ENCODE measurements around the gene CADM1.

Gene CADM1

DNA sequence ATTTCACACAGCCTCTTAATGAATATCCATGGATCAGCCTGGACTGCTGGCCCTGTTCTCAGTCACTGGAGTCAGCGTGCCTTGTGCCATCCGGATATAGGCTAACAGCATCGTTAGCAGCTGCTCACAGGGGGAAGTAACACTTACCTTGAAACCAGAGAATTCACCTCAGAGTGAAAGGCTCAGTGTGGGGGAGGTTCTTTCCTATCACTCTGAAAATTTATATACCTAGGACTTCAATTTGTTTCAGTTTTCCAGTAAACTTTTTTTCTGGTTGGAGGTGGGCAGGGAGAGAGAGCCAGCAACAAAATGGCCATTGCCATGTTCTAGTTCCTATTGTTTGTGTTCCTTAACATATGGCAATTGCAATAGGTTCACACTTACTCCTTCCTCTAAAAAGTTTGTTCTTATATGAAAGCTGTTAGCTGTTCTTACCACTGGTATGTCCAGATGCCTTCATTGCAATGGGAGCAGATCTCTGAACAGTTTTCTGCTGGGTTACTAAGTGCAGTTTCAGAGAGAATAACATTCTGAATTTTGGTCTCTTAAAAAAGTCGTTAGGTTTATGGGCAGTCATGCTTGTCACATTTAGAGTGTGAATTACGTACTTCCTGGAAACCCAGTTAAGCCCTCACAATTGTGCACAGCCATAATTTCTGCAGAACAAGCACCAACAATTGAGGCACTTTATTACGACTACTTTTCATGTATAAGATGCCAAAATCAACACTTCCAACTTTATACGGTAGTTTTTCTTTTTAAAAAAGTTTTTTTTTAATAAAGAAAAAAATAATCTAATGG lies 247.6 kb downstream of the CADM1 start:
- Histone ChIP-seq H3K4me1 (ENCODE audit: insufficient read depth, low read length) (peaks cover 27% of the 10 kb centered on the region), H3K9me3 (ENCODE audit: insufficient read depth, low read depth, low read length) (no peaks in the 10 kb centered on the region), H3K36me3 (ENCODE audit: insufficient read depth, low read length) (no peaks in the 10 kb centered on the region), H3K27ac (ENCODE audit: low read depth, low read length) (no peak overlapping the region), H3K27me3 (ENCODE audit: insufficient read depth, low read length) (no peaks in the 10 kb centered on the region), H3K9ac (ENCODE audit: low read depth, low read length) (no peak overlapping the region), H3K4me3 (ENCODE audit: low read length) (no peak overlapping the region)
- WGBS = 55% methylated on average over 6 of the region's 7 CpGs

DNA sequence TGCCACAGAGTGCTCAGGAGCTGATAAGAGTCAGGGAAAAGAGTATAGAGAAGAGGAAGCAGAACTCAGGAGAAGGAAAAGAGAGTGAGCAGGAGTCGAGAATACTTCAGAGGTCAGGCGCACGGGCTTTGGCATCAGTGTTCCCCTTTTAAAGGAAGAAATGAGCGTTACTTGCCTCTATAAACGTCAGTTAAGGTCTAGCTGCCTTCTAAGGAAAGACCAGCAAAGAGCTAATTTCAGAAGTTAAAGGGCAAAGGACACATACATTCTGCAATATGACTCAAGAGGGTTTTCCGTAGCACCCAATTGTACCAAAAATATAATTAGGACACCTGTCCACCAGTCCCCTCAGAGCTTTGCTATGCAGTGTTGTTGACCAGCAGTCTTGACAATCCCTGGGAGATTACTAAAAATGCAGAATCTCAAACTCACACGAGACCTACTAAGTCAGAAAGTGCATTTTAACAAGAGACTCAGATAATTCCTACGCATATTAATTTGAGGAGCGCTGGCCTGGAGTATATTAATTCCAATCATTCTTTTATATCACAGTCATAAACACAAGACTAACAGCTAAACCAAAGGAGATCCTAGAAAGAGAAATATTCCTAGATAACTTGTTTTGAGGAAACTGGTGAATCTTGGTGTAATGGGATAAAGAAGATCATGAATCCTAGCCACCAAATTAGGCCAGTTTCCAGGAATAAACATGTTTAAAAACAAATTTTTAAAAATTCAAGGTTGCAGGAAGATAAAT lies 249.0 kb downstream of the CADM1 start:
- Histone ChIP-seq H3K36me3 (ENCODE audit: insufficient read depth, low read length) (no peaks in the 10 kb centered on the region), H3K27ac (ENCODE audit: low read depth, low read length) (no peak overlapping the region), H3K4me3 (ENCODE audit: low read length) (no peak overlapping the region), H3K27me3 (ENCODE audit: insufficient read depth, low read length) (no peaks in the 10 kb centered on the region), H3K9me3 (ENCODE audit: insufficient read depth, low read depth, low read length) (no peaks in the 10 kb centered on the region), H3K9ac (ENCODE audit: low read depth, low read length) (no peak overlapping the region), H3K4me1 (ENCODE audit: insufficient read depth, low read length) (peaks cover 27% of the 10 kb centered on the region)
- WGBS = 81% methylated on average over 9 of the region's 9 CpGs

DNA sequence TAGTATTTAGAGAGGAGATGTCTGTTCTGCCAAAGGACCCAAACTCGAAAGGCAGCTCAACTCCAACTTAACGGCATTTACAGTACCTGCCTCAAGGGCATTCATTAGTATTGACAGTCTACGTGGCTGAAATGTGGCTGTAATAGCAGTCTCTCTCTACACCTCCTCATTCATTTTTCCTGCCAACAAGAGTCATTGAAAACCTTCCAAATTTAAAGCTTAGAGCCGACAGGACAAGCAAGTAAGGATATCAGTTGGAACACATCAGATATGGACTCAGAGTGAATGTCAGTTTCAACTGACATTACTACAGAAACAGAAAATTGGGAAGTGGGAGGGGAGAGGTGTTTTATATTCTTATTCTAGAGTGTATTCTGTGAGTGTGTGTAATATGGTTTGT lies 253.1 kb downstream of the CADM1 start:
- Histone ChIP-seq H3K36me3 (ENCODE audit: insufficient read depth, low read length) (no peaks in the 10 kb centered on the region), H3K27me3 (ENCODE audit: insufficient read depth, low read length) (no peaks in the 10 kb centered on the region), H3K9me3 (ENCODE audit: insufficient read depth, low read depth, low read length) (no peaks in the 10 kb centered on the region), H3K4me3 (ENCODE audit: low read length) (no peak overlapping the region), H3K27ac (ENCODE audit: low read depth, low read length) (no peak overlapping the region), H3K4me1 (ENCODE audit: insufficient read depth, low read length) (0 out of 2 replicates have a peak, but pooled peaks cover 7% of the 10 kb centered on the region), H3K9ac (ENCODE audit: low read depth, low read length) (no peak overlapping the region)
- WGBS = 90% methylated on average over 4 of the region's 4 CpGs

GRCh38 chr11:115249061-115249578 lies 255.1 kb downstream of the CADM1 start:
- no peaks in the 10 kb centered on the region for H3K36me3 ChIP-seq (ENCODE audit: insufficient read depth, low read length)
- no peak overlapping the region for H3K27ac ChIP-seq (ENCODE audit: low read depth, low read length)
- no peaks in the 10 kb centered on the region for H3K27me3 ChIP-seq (ENCODE audit: insufficient read depth, low read length)
- no peak overlapping the region for H3K4me3 ChIP-seq (ENCODE audit: low read length)
- no peaks in the 10 kb centered on the region for H3K4me1 ChIP-seq (ENCODE audit: insufficient read depth, low read length)
- H3K9ac ChIP-seq (ENCODE audit: low read depth, low read length) = no peak overlapping the region
- WGBS = 93% methylated on average over 3 of the region's 4 CpGs
- no peaks in the 10 kb centered on the region for H3K9me3 ChIP-seq (ENCODE audit: insufficient read depth, low read depth, low read length)

DNA sequence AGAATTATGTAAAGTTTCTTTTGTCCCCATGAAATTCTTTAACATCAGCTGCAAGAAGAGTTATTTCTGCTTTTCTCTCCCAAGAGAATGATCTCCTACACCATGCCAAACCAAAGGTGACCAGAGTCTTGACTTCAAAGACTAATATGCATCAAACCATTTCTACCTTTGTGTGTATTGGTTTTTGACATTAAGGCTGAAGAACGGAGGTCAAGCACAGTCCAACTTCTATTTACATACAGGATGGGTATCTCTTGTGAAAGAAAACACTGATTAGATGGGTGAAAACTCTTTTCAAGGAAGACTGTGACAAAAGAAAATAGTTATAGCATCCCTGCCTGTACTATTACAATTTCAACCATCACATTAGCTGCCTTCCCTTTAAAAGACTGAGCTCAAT lies 256.3 kb downstream of the CADM1 start:
- no peak overlapping the region for H3K4me3 ChIP-seq (ENCODE audit: low read length)
- no peaks in the 10 kb centered on the region for H3K4me1 ChIP-seq (ENCODE audit: insufficient read depth, low read length)
- no peaks in the 10 kb centered on the region for H3K27me3 ChIP-seq (ENCODE audit: insufficient read depth, low read length)
- no peak overlapping the region for H3K9ac ChIP-seq (ENCODE audit: low read depth, low read length)
- no peaks in the 10 kb centered on the region for H3K9me3 ChIP-seq (ENCODE audit: insufficient read depth, low read depth, low read length)
- no peak overlapping the region for H3K27ac ChIP-seq (ENCODE audit: low read depth, low read length)
- WGBS = no CpG with 5 or more reads among the region's 1 CpG
- no peaks in the 10 kb centered on the region for H3K36me3 ChIP-seq (ENCODE audit: insufficient read depth, low read length)

GRCh38 chr11:115247361-115247760 lies 256.9 kb downstream of the CADM1 start:
- Histone ChIP-seq H3K27me3 (ENCODE audit: insufficient read depth, low read length) (no peaks in the 10 kb centered on the region), H3K9me3 (ENCODE audit: insufficient read depth, low read depth, low read length) (no peaks in the 10 kb centered on the region), H3K9ac (ENCODE audit: low read depth, low read length) (no peak overlapping the region), H3K36me3 (ENCODE audit: insufficient read depth, low read length) (no peaks in the 10 kb centered on the region), H3K4me3 (ENCODE audit: low read length) (no peak overlapping the region), H3K27ac (ENCODE audit: low read depth, low read length) (no peak overlapping the region), H3K4me1 (ENCODE audit: insufficient read depth, low read length) (no peaks in the 10 kb centered on the region; the same call in 1 of the 2 replicates)

- no peaks in the 10 kb centered on the region for H3K36me3 ChIP-seq (ENCODE audit: insufficient read depth, low read length)
- H3K4me1 ChIP-seq (ENCODE audit: insufficient read depth, low read length) = no peaks in the 10 kb centered on the region; the same call in 1 of the 2 replicates
- no peaks in the 10 kb centered on the region for H3K9me3 ChIP-seq (ENCODE audit: insufficient read depth, low read depth, low read length)
- WGBS = 89% methylated on average over 7 of the region's 7 CpGs
- no peaks in the 10 kb centered on the region for H3K27me3 ChIP-seq (ENCODE audit: insufficient read depth, low read length)
- no peak overlapping the region for H3K9ac ChIP-seq (ENCODE audit: low read depth, low read length)
- no peak overlapping the region for H3K4me3 ChIP-seq (ENCODE audit: low read length)
- H3K27ac ChIP-seq (ENCODE audit: low read depth, low read length) = no peak overlapping the region
Observed at GRCh38 chr11:115244758-115245157, 259.5 kb downstream of the CADM1 start.

DNA sequence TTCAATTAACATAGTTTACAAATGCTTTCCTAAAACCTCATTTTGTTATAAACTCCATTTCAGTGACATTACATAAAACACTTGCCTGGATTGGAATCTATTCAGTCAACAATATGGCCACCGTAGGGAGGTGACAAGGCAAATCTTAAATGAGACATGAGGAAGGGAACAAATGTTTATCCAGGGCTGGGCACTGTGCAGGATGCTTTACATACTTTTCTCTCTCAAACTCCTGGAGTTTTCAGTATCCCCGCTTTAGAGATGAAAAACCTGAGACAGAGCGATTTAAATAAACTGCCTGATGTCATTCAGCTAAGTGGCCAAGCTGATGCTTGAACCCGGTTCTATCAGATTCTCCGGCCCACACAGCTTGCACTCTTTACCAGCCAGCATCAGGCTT lies 259.9 kb downstream of the CADM1 start:
- 96% methylated on average over 5 of the region's 5 CpGs for WGBS
- H3K9me3 ChIP-seq (ENCODE audit: insufficient read depth, low read depth, low read length) = no peaks in the 10 kb centered on the region
- no peak overlapping the region for H3K4me3 ChIP-seq (ENCODE audit: low read length)
- no peak overlapping the region for H3K27ac ChIP-seq (ENCODE audit: low read depth, low read length)
- no peaks in the 10 kb centered on the region; the same call in 1 of the 2 replicates for H3K4me1 ChIP-seq (ENCODE audit: insufficient read depth, low read length)
- no peak overlapping the region for H3K9ac ChIP-seq (ENCODE audit: low read depth, low read length)
- H3K36me3 ChIP-seq (ENCODE audit: insufficient read depth, low read length) = no peaks in the 10 kb centered on the region
- no peaks in the 10 kb centered on the region for H3K27me3 ChIP-seq (ENCODE audit: insufficient read depth, low read length)

DNA sequence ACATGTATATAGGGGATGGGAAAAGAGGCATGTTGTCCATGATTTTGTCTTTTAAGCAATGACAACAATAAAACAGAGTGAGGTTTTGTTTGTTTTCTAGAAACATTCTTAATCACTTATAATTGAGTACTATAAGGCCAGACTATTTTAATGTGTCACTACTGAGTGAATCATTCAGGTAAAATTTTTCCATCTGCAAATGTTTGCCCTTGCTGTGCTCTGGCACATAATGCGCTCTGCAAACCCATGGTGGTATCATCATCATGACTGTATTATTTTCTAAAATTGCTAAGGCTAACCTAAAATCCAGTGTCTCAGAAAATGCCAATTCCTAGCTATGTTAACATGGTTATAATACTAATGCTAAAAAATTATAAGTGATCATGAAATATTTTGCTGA lies 261.2 kb downstream of the CADM1 start:
- Histone ChIP-seq H3K27me3 (ENCODE audit: insufficient read depth, low read length) (no peaks in the 10 kb centered on the region), H3K4me1 (ENCODE audit: insufficient read depth, low read length) (no peaks in the 10 kb centered on the region; the same call in 1 of the 2 replicates), H3K27ac (ENCODE audit: low read depth, low read length) (no peak overlapping the region), H3K36me3 (ENCODE audit: insufficient read depth, low read length) (no peaks in the 10 kb centered on the region), H3K9me3 (ENCODE audit: insufficient read depth, low read depth, low read length) (no peaks in the 10 kb centered on the region), H3K9ac (ENCODE audit: low read depth, low read length) (no peak overlapping the region), H3K4me3 (ENCODE audit: low read length) (no peak overlapping the region)
- 92% methylated on average over 1 of the region's 1 CpG for WGBS

- H3K9ac ChIP-seq (ENCODE audit: low read depth, low read length) = no peak overlapping the region
- H3K4me3 ChIP-seq (ENCODE audit: low read length) = no peak overlapping the region
- no peak overlapping the region for H3K27ac ChIP-seq (ENCODE audit: low read depth, low read length)
- H3K27me3 ChIP-seq (ENCODE audit: insufficient read depth, low read length) = no peaks in the 10 kb centered on the region
- H3K9me3 ChIP-seq (ENCODE audit: insufficient read depth, low read depth, low read length) = no peaks in the 10 kb centered on the region
- no peaks in the 10 kb centered on the region; the same call in 1 of the 2 replicates for H3K36me3 ChIP-seq (ENCODE audit: insufficient read depth, low read length)
- H3K4me1 ChIP-seq (ENCODE audit: insufficient read depth, low read length) = no peaks in the 10 kb centered on the region; the same call in 1 of the 2 replicates
- 89% methylated on average over 4 of the region's 4 CpGs for WGBS
Observed at GRCh38 chr11:115241899-115242298, 262.3 kb downstream of the CADM1 start.

GRCh38 chr11:115238791-115239190 lies 265.4 kb downstream of the CADM1 start:
- WGBS = 86% methylated on average over 1 of the region's 2 CpGs
- H3K27me3 ChIP-seq (ENCODE audit: insufficient read depth, low read length) = no peaks in the 10 kb centered on the region

More at GRCh38 chr11:115238791-115239190, 265.4 kb downstream of the CADM1 start:
- Histone ChIP-seq H3K27ac (ENCODE audit: low read depth, low read length) (no peak overlapping the region), H3K4me3 (ENCODE audit: low read length) (no peak overlapping the region), H3K36me3 (ENCODE audit: insufficient read depth, low read length) (no peaks in the 10 kb centered on the region; the same call in 1 of the 2 replicates), H3K9me3 (ENCODE audit: insufficient read depth, low read depth, low read length) (no peaks in the 10 kb centered on the region), H3K4me1 (ENCODE audit: insufficient read depth, low read length) (no peaks in the 10 kb centered on the region; the same call in 1 of the 2 replicates), H3K9ac (ENCODE audit: low read depth, low read length) (no peak overlapping the region)
